ENCODE measurements around the gene RAB7A. TPM values are rescaled to one million over a fixed set of nuclear protein-coding genes. Genes with fewer than 3 reads are reported as not detected.
A peak's percentile ranks its signal among the peaks of the same experiment; 100 is the strongest.

The RAB7A gene
- 100 to 1,000 TPM; 218 to 233 (median 224) TPM for total RNA-seq
- total RNA-seq (2013) = 71.9 TPM

- Histone ChIP-seq H3K4me3 (ENCODE audit: low read length) (peak within 1 kb of the TSS; percentile 83), H3K27me3 (ENCODE audit: control insufficient read depth, insufficient read depth, low read length) (no peaks in the 10 kb centered on the region), H3K36me3 (ENCODE audit: control insufficient read depth, insufficient read depth, low read length) (no peaks in the 10 kb centered on the region), H3K27ac (ENCODE audit: low read length) (peak within 1 kb of the TSS; percentile 75), H3K9me3 (ENCODE audit: control insufficient read depth, insufficient read depth, low read length) (no peaks in the 10 kb centered on the region), H3K4me1 (ENCODE audit: control insufficient read depth, insufficient read depth, low read length) (peaks cover 26% of the 10 kb centered on the region)
- Mint-ChIP-seq H3K36me3 (no peaks in the 10 kb centered on the region), H3K4me3 (peak within 1 kb of the TSS; percentile 99), H3K27me3 (ENCODE audit: low read depth in 2 of 2) (peaks cover under 1 to 6% of the 10 kb centered on the region in 2 donors), H3K4me1 (peaks cover 55 to 60% of the 10 kb centered on the region in 2 donors), H3K27ac (peak within 1 kb of the TSS; percentile 95 to 98), H3K9me3 (no peaks in the 10 kb centered on the region)
- intact Hi-C loops (cut with micrococcal nuclease) = loop anchor here (1.0 to 2.0 kb wide), 3 partner anchors 32 to 69 kb away; no protein-coding TSS in a partner anchor
- peak; percentile 96 to 99 for DNase-seq
- WGBS (ENCODE audit: insufficient coverage) = under 1% methylated on average over 93 of the region's 93 CpGs
- ATAC-seq = peak; percentile 90 to 97 (median 95)
- no peak for TF ChIP-seq CTCF (IDR thresholded peaks at IDR 0.05)
These were observed at the start of gene RAB7A for GRCh38 chr3:128726023-128727016. TSS of gene RAB7A (plus strand) at chr3:128726183. CDS start at chr3:128795368, 69,185 bp downstream.

DNA sequence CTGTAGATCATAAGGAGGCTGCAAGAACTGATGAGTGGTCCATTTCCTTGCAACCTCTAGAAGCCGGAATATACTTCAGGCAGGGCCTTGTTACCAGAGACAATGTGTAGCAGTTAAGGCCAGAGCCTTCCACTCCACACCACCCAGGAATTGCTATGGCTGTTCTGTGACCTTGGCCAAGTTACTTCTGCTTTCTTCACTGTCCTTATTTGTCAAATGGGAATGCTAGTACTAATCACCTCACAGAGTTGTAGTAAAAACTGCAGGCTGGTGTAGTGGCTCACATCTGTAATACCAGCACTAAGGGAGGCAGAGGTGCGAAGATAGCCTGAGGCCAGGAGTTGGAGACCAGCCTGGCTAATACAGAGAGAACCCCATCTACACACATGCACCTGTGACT lies 46.6 kb upstream of the RAB7A start:
- Histone ChIP-seq H3K27ac (ENCODE audit: low read length) (no peak overlapping the region), H3K9me3 (ENCODE audit: control insufficient read depth, insufficient read depth, low read length) (no peaks in the 10 kb centered on the region), H3K27me3 (ENCODE audit: control insufficient read depth, insufficient read depth, low read length) (no peaks in the 10 kb centered on the region), H3K4me3 (ENCODE audit: low read length) (no peak overlapping the region), H3K36me3 (ENCODE audit: control insufficient read depth, insufficient read depth, low read length) (no peaks in the 10 kb centered on the region), H3K4me1 (ENCODE audit: control insufficient read depth, insufficient read depth, low read length) (peaks cover 40% of the 10 kb centered on the region)
- Mint-ChIP-seq H3K4me3 (peak overlapping the region; percentile 93), H3K4me1 (peaks cover 29 to 38% of the 10 kb centered on the region in 2 donors), H3K9me3 (no peaks in the 10 kb centered on the region), H3K27ac (peak overlapping the region; percentile 54 to 99), H3K27me3 (ENCODE audit: low read depth in 2 of 2) (peaks cover 7 to 9% of the 10 kb centered on the region in 2 donors), H3K36me3 (no peaks in the 10 kb centered on the region)
- 93% methylated on average over 2 of the region's 2 CpGs for WGBS (ENCODE audit: insufficient coverage)
- TF ChIP-seq CTCF (IDR thresholded peaks at IDR 0.05) = no peak
- ATAC-seq (no peak), DNase-seq (no peak)
- intact Hi-C loops (cut with micrococcal nuclease) = no loop called here

- Histone ChIP-seq H3K27ac (ENCODE audit: low read length) (peak overlapping the region; percentile 99), H3K9me3 (ENCODE audit: control insufficient read depth, insufficient read depth, low read length) (no peaks in the 10 kb centered on the region), H3K4me3 (ENCODE audit: low read length) (peak overlapping the region; percentile 88), H3K4me1 (ENCODE audit: control insufficient read depth, insufficient read depth, low read length) (peaks cover 42% of the 10 kb centered on the region), H3K27me3 (ENCODE audit: control insufficient read depth, insufficient read depth, low read length) (no peaks in the 10 kb centered on the region), H3K36me3 (ENCODE audit: control insufficient read depth, insufficient read depth, low read length) (no peaks in the 10 kb centered on the region)
- peak overlapping the region; percentile 93 for H3K4me3 Mint-ChIP-seq
- intact Hi-C loops (cut with micrococcal nuclease) = loop anchor here (1.0 to 2.0 kb wide), 7 partner anchors 30 to 198 kb away; partner anchors contain the start of genes ACAD9, RAB7A and RPN1
- ATAC-seq (peak; percentile 87 to 97 (median 90)), DNase-seq (peak; percentile 93 to 98)
- H3K36me3 Mint-ChIP-seq = no peaks in the 10 kb centered on the region
- H3K9me3 Mint-ChIP-seq = no peaks in the 10 kb centered on the region
- peaks cover 28 to 36% of the 10 kb centered on the region in 2 donors for H3K4me1 Mint-ChIP-seq
- TF ChIP-seq CTCF (IDR thresholded peaks at IDR 0.05) = peak; percentile 95
- WGBS (ENCODE audit: insufficient coverage) = under 1% methylated on average over 67 of the region's 67 CpGs
- peaks cover 6 to 7% of the 10 kb centered on the region in 2 donors for H3K27me3 Mint-ChIP-seq (ENCODE audit: low read depth in 2 of 2)
- peak overlapping the region; percentile 81 to 99 for H3K27ac Mint-ChIP-seq
These were observed 45.2 kb upstream of the RAB7A start for GRCh38 chr3:128680603-128681368.
